Measurements from ENCODE around the gene MYH15.

The MYH15 gene

DNA sequence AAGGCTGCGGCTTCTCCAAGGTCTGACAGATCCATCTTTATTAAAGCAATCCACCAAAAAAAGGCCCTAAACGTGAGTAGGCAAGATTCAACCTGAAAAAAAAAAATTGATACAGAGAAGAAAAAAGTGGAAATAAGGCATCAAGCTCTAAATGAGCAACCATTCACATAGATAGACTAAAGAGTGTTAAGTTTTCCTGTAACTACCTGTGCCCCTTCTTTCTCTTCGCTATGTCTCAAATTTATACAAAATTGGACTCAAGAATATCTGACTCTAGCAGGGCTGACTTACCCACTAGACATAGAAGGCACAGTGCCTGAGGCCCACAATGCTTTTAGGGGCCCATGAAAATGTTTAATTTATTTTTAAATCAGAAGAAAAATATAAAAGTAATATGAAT, at the start of gene MYH15:
TSS of gene MYH15 (minus strand) at position 101 of the 400 bp plus-strand sequence. CDS start at position 35, 66 bp downstream.
- no peak for DNase-seq (ENCODE audit: low read depth)

DNA sequence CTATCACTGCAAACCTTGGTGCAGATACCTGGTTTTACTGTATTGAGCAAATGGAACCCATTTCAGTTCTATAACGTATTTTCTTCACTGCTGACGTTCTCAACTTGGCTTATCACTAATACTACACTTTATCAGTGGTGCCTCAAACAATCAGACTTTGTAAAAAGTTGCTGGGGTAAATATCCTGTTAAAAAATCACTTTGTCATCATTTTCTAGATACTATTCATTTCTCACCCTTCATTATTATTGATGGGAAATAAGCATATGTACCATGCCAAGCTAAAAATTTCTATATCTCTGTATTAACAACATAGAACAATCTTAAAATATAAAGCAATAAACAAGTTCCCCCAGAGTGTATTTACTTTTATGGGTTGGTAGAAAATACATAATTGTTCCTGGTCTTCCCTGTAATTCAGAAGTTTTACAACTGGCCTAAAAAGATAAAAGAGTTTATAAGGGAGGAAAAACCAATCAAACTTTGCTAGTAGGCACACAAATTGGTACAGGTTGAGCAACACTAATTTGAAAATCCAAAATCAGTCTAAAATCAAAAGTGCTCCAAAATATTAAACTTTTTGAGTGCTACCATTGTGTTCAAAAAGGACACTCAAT, 45.7 kb upstream of the MYH15 start:
- DNase-seq (ENCODE audit: low read depth), result no peak

GRCh38 chr3:108554913-108555571, 44.6 kb upstream of the MYH15 start:
- DNase-seq (ENCODE audit: low read depth), result no peak

DNA sequence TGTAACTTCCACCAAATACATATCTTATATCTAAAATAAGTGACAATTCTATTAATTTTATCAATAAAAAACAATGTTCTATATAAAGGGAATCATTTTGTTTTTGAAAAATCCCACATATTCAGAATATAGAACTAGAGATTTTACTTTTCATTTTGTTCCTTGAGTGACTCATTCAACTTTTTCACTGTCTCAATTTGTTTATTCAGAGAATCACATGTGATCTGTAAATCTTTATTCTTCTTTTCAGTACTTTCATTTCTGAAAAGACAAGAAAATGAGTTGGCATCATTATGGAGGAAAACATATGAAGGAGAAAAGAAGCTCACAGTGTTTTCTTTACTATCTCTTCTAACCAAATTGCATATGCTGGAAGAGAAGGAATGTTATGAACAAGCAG, 43.8 kb upstream of the MYH15 start:
- DNase-seq (ENCODE audit: low read depth), result no peak

- DNase-seq (ENCODE audit: low read depth), result no peak
Observed at GRCh38 chr3:108552267-108553159, 42.1 kb upstream of the MYH15 start.

- no peak for DNase-seq (ENCODE audit: low read depth)
Observed at GRCh38 chr3:108548886-108549285, 38.5 kb upstream of the MYH15 start.

GRCh38 chr3:108548304-108548703, 37.9 kb upstream of the MYH15 start:
- DNase-seq (ENCODE audit: low read depth), result no peak

DNA sequence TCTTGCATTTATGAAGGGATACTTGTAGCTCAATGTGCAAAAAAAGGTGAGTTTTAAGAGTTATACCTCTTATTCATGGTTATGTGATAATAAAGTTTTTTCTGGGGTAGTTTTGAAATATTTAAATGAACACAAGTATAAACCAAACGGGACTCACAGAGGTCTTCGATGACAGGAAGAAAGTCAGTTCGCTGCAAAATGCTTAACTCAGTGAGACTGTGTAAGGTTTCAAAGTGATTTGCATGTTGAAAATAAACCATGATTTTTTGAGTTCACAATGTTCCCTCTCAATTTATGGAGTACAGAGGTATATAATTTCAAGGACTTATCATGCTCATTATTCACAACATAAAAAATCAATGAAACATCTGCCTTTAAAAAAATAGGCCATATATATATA, 36.3 kb upstream of the MYH15 start:
- no peak for DNase-seq (ENCODE audit: low read depth)

GRCh38 chr3:108546247-108546646, 35.9 kb upstream of the MYH15 start:
- DNase-seq (ENCODE audit: low read depth), result no peak

DNA sequence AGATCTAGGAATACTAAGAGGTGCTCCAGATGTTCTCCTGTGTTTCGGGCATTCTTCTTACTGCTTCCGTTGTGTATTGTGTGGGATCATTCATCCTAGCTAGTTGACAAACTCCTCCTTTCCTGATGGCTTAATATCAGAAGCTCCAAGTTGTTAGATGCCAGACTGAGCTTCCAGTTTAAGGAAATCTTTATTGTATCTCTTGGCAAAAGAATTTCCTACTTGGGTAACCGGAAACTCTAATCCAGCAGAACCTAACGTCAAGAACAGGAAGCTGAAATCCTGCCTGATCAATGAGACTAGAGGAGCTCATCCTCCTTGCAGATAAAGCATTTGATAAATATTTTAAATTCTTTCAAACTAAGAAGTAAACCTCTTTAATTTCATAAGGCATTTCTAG, 27.7 kb upstream of the MYH15 start:
- DNase-seq (ENCODE audit: low read depth), result no peak

- no peak for DNase-seq (ENCODE audit: low read depth)
Observed at GRCh38 chr3:108528459-108529252, 18.3 kb upstream of the MYH15 start.

DNA sequence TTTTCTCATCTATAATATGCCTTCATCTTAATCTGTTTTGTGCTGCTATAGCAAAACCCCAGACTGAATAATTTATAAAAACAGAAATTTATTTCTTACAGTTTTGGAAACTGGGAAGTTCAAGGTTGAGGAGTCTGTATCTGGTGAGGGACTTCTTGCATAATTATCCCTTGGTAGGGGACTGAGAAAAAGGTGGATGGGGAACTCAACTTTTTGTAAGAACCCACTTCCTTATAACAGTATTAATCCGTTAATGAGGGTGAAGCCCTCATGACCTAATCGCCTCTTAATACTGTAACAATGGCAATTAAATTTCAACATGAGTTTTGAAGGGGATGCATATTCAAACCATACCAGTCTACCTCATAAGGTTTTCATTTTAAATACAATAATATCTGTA, 17.4 kb upstream of the MYH15 start:
- no peak for DNase-seq (ENCODE audit: low read depth)

DNA sequence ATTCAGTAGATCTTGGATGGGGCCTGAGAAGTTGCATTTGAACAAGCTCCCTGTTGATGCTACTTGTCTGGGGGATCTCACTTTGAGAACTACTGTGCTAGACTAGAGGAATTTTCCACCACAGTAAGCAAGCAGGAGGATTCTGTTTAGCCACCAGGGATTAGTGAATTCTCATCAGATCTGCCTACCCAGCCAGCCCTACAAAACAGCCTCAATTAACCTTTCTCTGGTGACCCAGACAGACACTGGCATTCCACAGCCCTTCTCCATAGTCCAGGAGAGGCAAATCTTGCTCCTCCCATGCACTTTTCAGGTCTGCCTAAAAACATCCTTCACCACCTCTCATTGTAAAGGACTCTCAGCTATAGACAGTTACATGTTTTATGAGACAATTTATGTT, 16.7 kb upstream of the MYH15 start:
- no peak for DNase-seq (ENCODE audit: low read depth)

- DNase-seq (ENCODE audit: low read depth), result no peak
Observed at GRCh38 chr3:108525971-108526370, 15.6 kb upstream of the MYH15 start.

GRCh38 chr3:108525256-108525655, 14.9 kb upstream of the MYH15 start:
- DNase-seq (ENCODE audit: low read depth), result no peak

- DNase-seq (ENCODE audit: low read depth), result no peak
Observed at GRCh38 chr3:108524537-108524936, 14.1 kb upstream of the MYH15 start.

GRCh38 chr3:108518895-108519294, 8.5 kb upstream of the MYH15 start:
- no peak for DNase-seq (ENCODE audit: low read depth)

- no peak for DNase-seq (ENCODE audit: low read depth)
Observed at GRCh38 chr3:108516881-108517280, 6.5 kb upstream of the MYH15 start.

- no peak for DNase-seq (ENCODE audit: low read depth)
Observed at GRCh38 chr3:108513961-108514360, 3.6 kb upstream of the MYH15 start.

DNA sequence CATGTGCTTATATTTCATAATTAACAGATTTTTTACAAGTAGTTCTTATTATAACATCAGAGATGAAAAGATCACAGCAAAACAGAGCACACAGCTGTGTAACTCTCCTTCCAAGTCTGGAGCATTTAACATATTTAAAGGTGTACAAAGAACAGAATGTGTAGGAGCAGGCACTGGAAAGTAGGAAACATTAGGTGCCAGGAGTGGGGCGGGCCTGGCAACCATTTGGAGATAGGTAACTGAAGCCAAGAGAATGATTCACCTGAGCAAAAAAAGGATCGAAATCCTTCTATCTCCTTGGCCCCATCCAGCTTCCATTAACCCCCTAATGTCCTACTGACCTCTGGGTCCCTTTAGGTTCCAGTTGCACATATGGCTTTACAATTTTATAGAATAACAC, 2.3 kb upstream of the MYH15 start:
- no peak for DNase-seq (ENCODE audit: low read depth)

DNA sequence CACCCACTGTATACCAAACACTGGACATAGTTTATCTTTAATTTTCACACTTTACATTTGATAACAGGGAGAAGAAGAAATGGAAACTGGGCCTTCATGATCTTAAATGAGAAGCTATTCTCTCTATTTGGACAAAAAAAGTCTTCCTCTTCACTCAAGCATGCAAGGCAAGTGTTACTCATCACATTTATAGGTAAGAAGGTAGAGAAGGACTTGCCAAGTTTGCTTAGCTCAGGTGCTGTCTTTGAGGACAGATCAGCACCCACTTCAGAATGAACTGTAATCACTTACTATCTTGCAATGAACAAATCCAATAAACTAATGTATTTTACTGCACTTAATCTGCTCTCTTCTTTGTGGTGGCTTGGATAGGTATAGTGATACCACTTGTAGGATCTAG, 1.1 kb upstream of the MYH15 start:
- no peak for DNase-seq (ENCODE audit: low read depth)

DNA sequence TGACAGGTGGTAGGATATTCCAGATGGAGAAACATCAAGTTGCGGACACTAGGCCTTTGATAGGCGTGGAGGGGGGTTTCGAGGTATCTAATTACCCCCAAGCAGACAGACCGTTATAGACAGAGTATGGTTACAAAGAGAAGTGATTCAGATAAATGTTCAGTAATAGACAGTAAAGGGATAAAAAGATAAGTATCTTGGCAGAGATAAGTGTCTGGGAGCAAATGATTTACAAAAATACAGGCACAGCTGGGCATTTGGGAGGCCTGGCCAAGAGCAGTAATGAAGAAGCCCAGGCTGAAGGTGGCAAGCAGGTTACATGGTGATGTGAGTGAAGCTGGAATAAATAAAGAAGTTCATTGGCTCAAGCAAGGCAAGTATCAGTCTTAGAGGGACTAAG, 659 bp upstream of the MYH15 start:
- no peak for DNase-seq (ENCODE audit: low read depth)
